GM12891 (cell line): Measurements from ENCODE around the gene TACC2.

ENCODE experiments used
- PAX5 ChIP-seq: IDR thresholded peaks from 2 replicates; pipeline ENCODE4 v1.6.1; 2011; ENCODE audit warnings: low read length, moderate library complexity, mild to moderate bottlenecking; ENCODE audit not compliant: insufficient read depth, severe bottlenecking
- POLR2A ChIP-seq: IDR thresholded peaks from 2 replicates; pipeline ENCODE4 v1.6.1; 2011; ENCODE audit warnings: low read depth, low read length, control low read depth
- POLR2AphosphoS5 ChIP-seq: IDR thresholded peaks from 2 replicates; pipeline ENCODE4 v1.6.1; 2011; ENCODE audit warnings: low read depth, low read length, control low read depth
- TAF1 ChIP-seq: IDR thresholded peaks from 2 replicates; pipeline ENCODE4 v1.6.1; 2011; ENCODE audit warnings: low read depth, low read length, control low read depth

DNA sequence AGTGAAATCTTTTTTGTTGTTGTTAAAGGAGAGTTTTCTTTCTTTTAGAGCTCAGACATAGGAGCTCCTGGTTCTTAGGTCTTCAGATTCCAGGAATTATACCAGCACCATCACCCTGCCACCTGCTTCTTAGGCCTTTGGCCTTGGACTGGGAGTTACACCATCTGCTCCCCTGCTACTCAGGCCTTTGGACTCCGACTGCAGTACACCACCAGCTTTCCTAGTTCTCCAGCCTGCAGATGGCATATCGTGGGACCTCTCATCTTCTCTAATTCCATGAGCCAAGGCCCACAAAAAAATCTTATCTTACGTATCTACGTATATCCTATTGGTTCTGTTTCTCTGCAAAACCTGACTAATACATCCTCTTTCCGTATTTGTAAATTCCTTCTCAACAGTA lies 5.1 kb upstream of the TACC2 start:
- TF ChIP-seq POLR2AphosphoS5: no peak
- no peak for TF ChIP-seq POLR2A
- TF ChIP-seq TAF1: no peak
- no peak for TF ChIP-seq PAX5
